Thyroid gland (tissue), 4 donors: ENCODE measurements around the gene RAB8B.

ENCODE experiments used
- CTCF ChIP-seq, 6 experiments: fragments of 200-600 bp in 3 of 6; fragments of 450-650 bp in 3 of 6; sonication (generic) in 3 of 6; IDR thresholded peaks; one replicate each; pipeline ENCODE4 v1.5.1; 2016 to 2019; ENCODE audit warnings: antibody characterized with exemption in 6 of 6, mild to moderate bottlenecking in 2 of 6, inconsistent platforms in 1 of 6, moderate library complexity in 1 of 6
- POLR2A ChIP-seq, 2 donors: fragments of 450-650 bp; IDR thresholded peaks; one replicate each; pipeline ENCODE4 v1.6.1; 2017; ENCODE audit warnings: antibody characterized with exemption in 2 of 2, mild to moderate bottlenecking in 2 of 2, moderate library complexity in 1 of 2

GRCh38 chr15:63231706-63232105, 42.3 kb downstream of the RAB8B start:
- TF ChIP-seq CTCF (IDR thresholded peaks at IDR 0.05) (no peak), POLR2A (IDR thresholded peaks at IDR 0.05) (no peak)
